ENCODE results near the gene BEX5. TPM values are rescaled to one million over a fixed set of nuclear protein-coding genes. Genes with fewer than 3 reads are reported as not detected.
"Not testable (repeated sequence)": the region's sequence is repeated elsewhere in the genome, so short reads cannot be mapped to it uniquely, and the experiment has no call there.

The BEX5 gene
- total RNA-seq, 2 experiments from 2014 or later: 2.6 to 4.3 TPM

- ATAC-seq (ENCODE audit: low read depth); H3K4me1 Mint-ChIP-seq; DNase-seq; POLR2A ChIA-PET; H3K36me3 Mint-ChIP-seq; H3K9me3 Mint-ChIP-seq; H3K27ac Mint-ChIP-seq: not testable (repeated sequence)
- H3K27me3 Mint-ChIP-seq: peaks cover 21% of the 10 kb centered on the region
- H3K4me3 Mint-ChIP-seq: peak overlapping the region; percentile 54
Observed at GRCh38 chrX:102125014-102125413, 30.8 kb downstream of the BEX5 start.

- ATAC-seq (ENCODE audit: low read depth): no peak
- Mint-ChIP-seq H3K9me3 (no peaks in the 10 kb centered on the region), H3K4me3 (no peak overlapping the region), H3K27ac (no peak overlapping the region), H3K27me3 (peaks cover 6% of the 10 kb centered on the region), H3K36me3 (no peaks in the 10 kb centered on the region), H3K4me1 (no peaks in the 10 kb centered on the region)
- POLR2A ChIA-PET: no interaction called here
- DNase-seq: no peak
Observed at GRCh38 chrX:102115748-102116147, 40.0 kb downstream of the BEX5 start.

- H3K4me1 Mint-ChIP-seq: no peaks in the 10 kb centered on the region
- H3K9me3 Mint-ChIP-seq: no peaks in the 10 kb centered on the region
- H3K27me3 Mint-ChIP-seq: peaks cover 6% of the 10 kb centered on the region
Observed at GRCh38 chrX:102113367-102113766, 42.4 kb downstream of the BEX5 start.

More at GRCh38 chrX:102113367-102113766, 42.4 kb downstream of the BEX5 start:
- H3K27ac Mint-ChIP-seq: no peak overlapping the region
- POLR2A ChIA-PET: no interaction called here
- H3K4me3 Mint-ChIP-seq: no peak overlapping the region
- no peak for DNase-seq
- ATAC-seq (ENCODE audit: low read depth): no peak
- no peaks in the 10 kb centered on the region for H3K36me3 Mint-ChIP-seq

Other genes starting within 250 kb of the BEX5 start
- 10 to 100 TPM; 12.9 to 14.4 TPM for gene ZMAT1, start 223.9 kb downstream of the BEX5 start, total RNA-seq
- under 1 TPM in 1 of 2 experiments, not detected in 1; 0.31 TPM for gene TCEAL2, start 30.3 kb downstream of the BEX5 start, total RNA-seq
- gene TCEAL6, start 13.5 kb downstream of the BEX5 start, total RNA-seq: not detected
- not detected for gene TCP11X1, start 59.3 kb upstream of the BEX5 start, total RNA-seq
- not detected for gene NXF2, start 91.2 kb upstream of the BEX5 start, total RNA-seq